B cell (primary cell): ENCODE results near the gene FA2H. TPM values are rescaled to one million over a fixed set of nuclear protein-coding genes. Genes with fewer than 3 reads are reported as not detected.

Source experiments
- ATAC-seq: fragments of 200-7000 bp; cut with Tn5 transposase; one replicate; pipeline ENCODE4 v1.10.0; 2021; ENCODE audit warnings: low read depth, mild to moderate bottlenecking, moderate number of reproducible peaks, moderate library complexity
- CTCF ChIA-PET: fragments of 350-600 bp; sonication (Branson Sonifier 250); formaldehyde crosslinking; loops from one replicate; lab custom pipeline; 2021; ENCODE audit warnings: antibody characterized with exemption, inconsistent platforms; lab: Charles Lee
- POLR2A ChIA-PET: fragments of 350-600 bp; sonication (Branson Sonifier 250); formaldehyde crosslinking; loops from one replicate; lab custom pipeline; 2021; ENCODE audit warnings: antibody characterized with exemption; lab: Charles Lee
- DNase-seq: peaks from one replicate; pipeline ENCODE4 v3.0.0; 2013
- H2AFZ ChIP-seq: 2 replicates; pipeline ENCODE4 v1.6.1; 2012; ENCODE audit warnings: mild to moderate bottlenecking, low read depth, low read length; ENCODE audit not compliant: insufficient read depth, poor library complexity, severe bottlenecking
- H3K27ac ChIP-seq, 2 donors: 1 replicate in 1 of 2; 2 replicates in 1 of 2; pipeline ENCODE4 v1.5.1; 2012 to 2013; ENCODE audit warnings: low read length in 2 of 2, mild to moderate bottlenecking in 2 of 2, moderate library complexity in 1 of 2
- H3K27me3 ChIP-seq, 4 experiments: fragments of 200-600 bp in 1 of 4; sonication (generic) in 1 of 4; replicated peaks in 1 of 4; 1 replicate in 2 of 4; 2 replicates in 2 of 4; pipeline versions ENCODE4 v1.6.1 to v1.7.0; 2013 to 2016; ENCODE audit warnings: low read length in 3 of 4, mild to moderate bottlenecking in 2 of 4, mixed read lengths in 1 of 4, moderate library complexity in 1 of 4; ENCODE audit not compliant: insufficient read depth in 4 of 4, control insufficient read depth in 3 of 4; ENCODE audit errors: control extremely low read depth in 1 of 4
- H3K36me3 ChIP-seq, 2 experiments: replicated peaks in 1 of 2; 1 replicate in 1 of 2; 2 replicates in 1 of 2; pipeline versions ENCODE4 v1.6.1 to v1.7.1; 2013; ENCODE audit warnings: low read length in 1 of 2; ENCODE audit not compliant: insufficient read depth in 2 of 2, control insufficient read depth in 1 of 2; ENCODE audit errors: control extremely low read depth in 1 of 2, extremely low read depth in 1 of 2
- H3K4me1 ChIP-seq, 2 donors: fragments of 200-600 bp in 1 of 2; sonication (generic) in 1 of 2; 1 replicate in 1 of 2; 2 replicates in 1 of 2; pipeline versions ENCODE4 v1.5.1 to v1.6.1; 2013 to 2017; ENCODE audit warnings: low read length in 2 of 2; ENCODE audit not compliant: control insufficient read depth in 2 of 2, insufficient read depth in 2 of 2
- H3K4me2 ChIP-seq: replicated peaks from 2 replicates; pipeline ENCODE3; 2012; ENCODE audit warnings: mild to moderate bottlenecking, low read depth, low read length; ENCODE audit not compliant: poor library complexity, severe bottlenecking
- H3K4me3 ChIP-seq, 5 experiments: fragments of 200-600 bp in 1 of 5; sonication (generic) in 1 of 5; 1 replicate in 3 of 5; 2 replicates in 2 of 5; pipeline versions ENCODE4 v1.5.1 to v1.7.0; 2011 to 2016; ENCODE audit warnings: low read length in 4 of 5, mild to moderate bottlenecking in 4 of 5, low read depth in 2 of 5, control low read depth in 1 of 5, moderate library complexity in 1 of 5; ENCODE audit not compliant: insufficient read depth in 1 of 5; ENCODE audit errors: control extremely low read depth in 1 of 5, extremely low read depth in 1 of 5
- H3K79me2 ChIP-seq: fragments of 200-600 bp; sonication (generic); one replicate; pipeline ENCODE4 v1.6.0; 2016; ENCODE audit warnings: low read length; ENCODE audit not compliant: control insufficient read depth, insufficient read depth
- H3K9ac ChIP-seq: fragments of 200-600 bp; sonication (generic); 2 replicates; pipeline ENCODE4 v1.6.1; 2017; ENCODE audit warnings: mild to moderate bottlenecking, low read length, moderate library complexity
- H3K9me3 ChIP-seq, 3 donors: one replicate each; pipeline versions ENCODE4 v1.6.1 to v1.7.1; 2013; ENCODE audit warnings: low read length in 2 of 3; ENCODE audit not compliant: control insufficient read depth in 2 of 3, insufficient read depth in 1 of 3; ENCODE audit errors: control extremely low read depth in 1 of 3
- H4K20me1 ChIP-seq: 2 replicates; pipeline ENCODE4 v1.6.0; 2012; ENCODE audit warnings: mild to moderate bottlenecking, low read length; ENCODE audit not compliant: insufficient read depth, control insufficient read depth, poor library complexity, severe bottlenecking
- H3K27ac Mint-ChIP-seq: one replicate; pipeline ENCODE4 v1.8.0; 2021; ENCODE audit warnings: mixed read lengths
- H3K27me3 Mint-ChIP-seq: one replicate; pipeline ENCODE4 v1.8.0; 2021; ENCODE audit warnings: mixed read lengths
- H3K4me1 Mint-ChIP-seq: one replicate; pipeline ENCODE4 v1.8.0; 2021; ENCODE audit warnings: mixed read lengths
- H3K4me3 Mint-ChIP-seq: one replicate; pipeline ENCODE4 v1.8.0; 2021; ENCODE audit warnings: mixed read lengths
- H3K9me3 Mint-ChIP-seq: one replicate; pipeline ENCODE4 v1.8.0; 2022; ENCODE audit warnings: mixed read lengths; ENCODE audit not compliant: insufficient read depth
- EZH2 ChIP-seq: IDR thresholded peaks from 2 replicates; pipeline ENCODE4 v1.6.1; 2012; ENCODE audit warnings: borderline replicate concordance, low read depth, mild to moderate bottlenecking, moderate library complexity, low read length; ENCODE audit not compliant: insufficient read depth, poor library complexity, severe bottlenecking
- WGBS: methylation state at CpG from one replicate; pipeline ENCODE4 v1.1.5; 2013; ENCODE audit warnings: missing lambda C conversion rate; ENCODE audit not compliant: insufficient coverage; 5-methylcytosine and 5-hydroxymethylcytosine counted together
- intact Hi-C: fragments of 100-400 bp; cut with micrococcal nuclease; formaldehyde crosslinking; loops from one replicate; pipeline ENCODE4 v1.10.0; 2022
- polyA plus RNA-seq: library from polyadenylated mRNA; depleted of rRNA; stranded (reverse); fragments of >200 nt; gene quantifications from 2 replicates; pipeline ENCODE4 v1.2.3, GENCODE V29; 2012
- total RNA-seq, 2 donors: library from RNA; stranded (reverse); fragments of 120-200 nt in 1 of 2; gene quantifications; 1 replicate in 1 of 2; 2 replicates in 1 of 2; pipeline versions ENCODE4 v1.2.3 to v1.2.4, GENCODE V29; 2013 to 2022
- TF ChIP-seq, protein P1 (sequence below): fragments of 200-600 bp; IDR thresholded peaks from one replicate; pipeline ENCODE4 v1.8.0; 2022; ENCODE audit warnings: antibody characterized with exemption, mild to moderate bottlenecking

FA2H gene
- total and polyA plus RNA-seq, 2 donors (not counting 1 experiment from before 2014, with no cell fraction given), result 1.0 to 3.6 TPM

GRCh38 chr16:74700438-74701225 is 74.0 kb downstream of the FA2H start, which contains the start of gene MLKL:
Gene MLKL (minus strand): TSS chr16:74700862. CDS start chr16:74695757, 5,105 bp downstream.
- POLR2A ChIA-PET, result interaction anchor here (0.6 to 1.6 kb wide), 5 partner anchors 17 to 404 kb away, joined by 3 to 6 read pairs (median 4); partner anchors contain the start of genes PSMD7 and RFWD3
- peak within 1 kb of the TSS; percentile 74 for H3K9ac ChIP-seq
- WGBS, result 1% methylated on average over 31 of the region's 35 CpGs

More at GRCh38 chr16:74700438-74701225, 74.0 kb downstream of the FA2H start, which contains the start of gene MLKL:
- peak; percentile 62 for ATAC-seq
- DNase-seq, result peak; percentile 60
- H3K36me3 ChIP-seq, result no peaks in the 10 kb centered on the region
- peak within 1 kb of the TSS; percentile 79 to 82 for H3K27ac ChIP-seq
- no peaks in the 10 kb centered on the region for H4K20me1 ChIP-seq
- H2AFZ ChIP-seq, result peak within 1 kb of the TSS; percentile 80
- peak within 1 kb of the TSS; percentile 80 for H3K4me2 ChIP-seq
- peak within 1 kb of the TSS; percentile 72 to 90 (median 83) for H3K4me3 ChIP-seq
- peaks cover 50% of the 10 kb centered on the region for H3K4me1 Mint-ChIP-seq
- H3K9me3 Mint-ChIP-seq, result no peaks in the 10 kb centered on the region
- H3K79me2 ChIP-seq, result peaks cover 14% of the 10 kb centered on the region
- TF ChIP-seq EZH2, result no peak
- TF ChIP-seq, protein P1, sequence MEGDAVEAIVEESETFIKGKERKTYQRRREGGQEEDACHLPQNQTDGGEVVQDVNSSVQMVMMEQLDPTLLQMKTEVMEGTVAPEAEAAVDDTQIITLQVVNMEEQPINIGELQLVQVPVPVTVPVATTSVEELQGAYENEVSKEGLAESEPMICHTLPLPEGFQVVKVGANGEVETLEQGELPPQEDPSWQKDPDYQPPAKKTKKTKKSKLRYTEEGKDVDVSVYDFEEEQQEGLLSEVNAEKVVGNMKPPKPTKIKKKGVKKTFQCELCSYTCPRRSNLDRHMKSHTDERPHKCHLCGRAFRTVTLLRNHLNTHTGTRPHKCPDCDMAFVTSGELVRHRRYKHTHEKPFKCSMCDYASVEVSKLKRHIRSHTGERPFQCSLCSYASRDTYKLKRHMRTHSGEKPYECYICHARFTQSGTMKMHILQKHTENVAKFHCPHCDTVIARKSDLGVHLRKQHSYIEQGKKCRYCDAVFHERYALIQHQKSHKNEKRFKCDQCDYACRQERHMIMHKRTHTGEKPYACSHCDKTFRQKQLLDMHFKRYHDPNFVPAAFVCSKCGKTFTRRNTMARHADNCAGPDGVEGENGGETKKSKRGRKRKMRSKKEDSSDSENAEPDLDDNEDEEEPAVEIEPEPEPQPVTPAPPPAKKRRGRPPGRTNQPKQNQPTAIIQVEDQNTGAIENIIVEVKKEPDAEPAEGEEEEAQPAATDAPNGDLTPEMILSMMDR, result no peak
- H3K4me1 ChIP-seq, result peaks cover 33 to 42% of the 10 kb centered on the region in 2 donors
- CTCF ChIA-PET, result interaction anchor here (0.7 to 4.7 kb wide), 6 partner anchors 8 to 162 kb away, joined by 3 to 26 read pairs (median 5); partner anchors contain the start of genes FA2H and RFWD3
- H3K4me3 Mint-ChIP-seq, result peak within 1 kb of the TSS; percentile 92
- peak within 1 kb of the TSS; percentile 95 for H3K27ac Mint-ChIP-seq
- no peaks in the 10 kb centered on the region for H3K27me3 ChIP-seq
- no peaks in the 10 kb centered on the region for H3K27me3 Mint-ChIP-seq
- H3K9me3 ChIP-seq, result no peaks in the 10 kb centered on the region
- intact Hi-C loops, result loop anchor here (1.0 to 10.0 kb wide), 3 partner anchors 9 to 684 kb away; partner anchors contain the start of gene RFWD3
